ENCODE data around the gene IGFBP4. TPM values are rescaled to one million over a fixed set of nuclear protein-coding genes. Genes with fewer than 3 reads are reported as not detected.
A peak's percentile ranks its signal among the peaks of the same experiment; 100 is the strongest.

The IGFBP4 gene
- total RNA-seq, 1 experiment from 2014 or later, result not detected

GRCh38 chr17:40491486-40491885 lies 48.2 kb downstream of the IGFBP4 start:
- DNase-seq, result no peak
- Histone ChIP-seq H2AFZ (ENCODE audit: low read length) (no peak overlapping the region), H4K20me1 (ENCODE audit: insufficient read depth, low read depth, low read length) (no peaks in the 10 kb centered on the region; the same call in 1 of the 2 replicates), H3K9me2 (replicated peaks; ENCODE audit: insufficient read depth, low read length) (no peaks in the 10 kb centered on the region), H3K9ac (ENCODE audit: low read length) (no peak overlapping the region), H3K27ac (ENCODE audit: low read length) (no peak overlapping the region), H3K9me3 (ENCODE audit: low read length) (no peaks in the 10 kb centered on the region), H3K4me3 (ENCODE audit: low read length) (no peak overlapping the region), H3K4me1 (ENCODE audit: low read length) (peaks cover 6% of the 10 kb centered on the region), H3K4me2 (ENCODE audit: low read depth, low read length, poor library complexity, severe bottlenecking) (no peak overlapping the region), H3K27me3 (ENCODE audit: low read length) (no peaks in the 10 kb centered on the region), H3K79me2 (ENCODE audit: low read length) (no peaks in the 10 kb centered on the region), H3K36me3 (ENCODE audit: insufficient read depth, low read length) (no peaks in the 10 kb centered on the region)

- Histone ChIP-seq H3K4me1 (ENCODE audit: low read length) (peaks cover 6% of the 10 kb centered on the region), H3K4me2 (ENCODE audit: low read depth, low read length, poor library complexity, severe bottlenecking) (no peak overlapping the region), H3K27me3 (ENCODE audit: low read length) (no peaks in the 10 kb centered on the region), H3K27ac (ENCODE audit: low read length) (no peak overlapping the region), H3K36me3 (ENCODE audit: insufficient read depth, low read length) (no peaks in the 10 kb centered on the region), H4K20me1 (ENCODE audit: insufficient read depth, low read depth, low read length) (no peaks in the 10 kb centered on the region; the same call in 1 of the 2 replicates), H3K79me2 (ENCODE audit: low read length) (no peaks in the 10 kb centered on the region), H3K9me2 (replicated peaks; ENCODE audit: insufficient read depth, low read length) (no peaks in the 10 kb centered on the region), H3K9ac (ENCODE audit: low read length) (no peak overlapping the region), H3K9me3 (ENCODE audit: low read length) (no peaks in the 10 kb centered on the region), H2AFZ (ENCODE audit: low read length) (no peak overlapping the region), H3K4me3 (ENCODE audit: low read length) (no peak overlapping the region)
- DNase-seq, result no peak
Observed at GRCh38 chr17:40493697-40494096, 50.4 kb downstream of the IGFBP4 start.

- Histone ChIP-seq H4K20me1 (ENCODE audit: insufficient read depth, low read depth, low read length) (no peaks in the 10 kb centered on the region), H3K4me1 (ENCODE audit: low read length) (peaks cover under 1% of the 10 kb centered on the region), H2AFZ (ENCODE audit: low read length) (no peak overlapping the region), H3K9me2 (replicated peaks; ENCODE audit: insufficient read depth, low read length) (no peaks in the 10 kb centered on the region), H3K4me2 (ENCODE audit: low read depth, low read length, poor library complexity, severe bottlenecking) (no peak overlapping the region), H3K9ac (ENCODE audit: low read length) (no peak overlapping the region), H3K4me3 (ENCODE audit: low read length) (no peak overlapping the region), H3K79me2 (ENCODE audit: low read length) (no peaks in the 10 kb centered on the region), H3K9me3 (ENCODE audit: low read length) (no peaks in the 10 kb centered on the region), H3K27ac (ENCODE audit: low read length) (no peak overlapping the region), H3K27me3 (ENCODE audit: low read length) (no peaks in the 10 kb centered on the region), H3K36me3 (ENCODE audit: insufficient read depth, low read length) (no peaks in the 10 kb centered on the region)
- DNase-seq, result no peak
Observed at GRCh38 chr17:40495140-40495539, 51.9 kb downstream of the IGFBP4 start.

DNA sequence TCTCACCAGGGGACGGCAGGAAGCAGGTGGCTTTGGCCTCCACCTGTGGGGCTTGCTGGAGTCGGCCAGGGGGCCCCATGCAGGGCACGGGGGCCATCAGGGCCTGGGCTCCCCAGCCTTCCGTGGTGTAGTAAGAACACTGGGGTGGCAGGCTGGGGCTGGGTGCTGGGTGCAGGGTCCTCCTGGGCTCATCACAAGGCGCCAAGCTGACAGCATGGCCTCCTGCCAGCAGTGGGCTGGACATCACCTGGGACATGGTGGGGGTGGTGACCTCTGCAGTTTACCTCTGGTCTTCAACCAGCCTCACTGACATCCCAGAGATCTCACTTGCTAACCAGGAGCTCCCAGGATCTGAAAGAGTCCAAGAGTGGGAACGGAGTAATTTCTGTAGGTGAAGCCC lies 52.9 kb downstream of the IGFBP4 start:
- H3K4me2 ChIP-seq (ENCODE audit: low read depth, low read length, poor library complexity, severe bottlenecking), result no peak overlapping the region
- no peaks in the 10 kb centered on the region for H3K36me3 ChIP-seq (ENCODE audit: insufficient read depth, low read length)
- no peaks in the 10 kb centered on the region for H3K9me2 ChIP-seq (replicated peaks; ENCODE audit: insufficient read depth, low read length)
- no peak overlapping the region for H3K27ac ChIP-seq (ENCODE audit: low read length)
- H4K20me1 ChIP-seq (ENCODE audit: insufficient read depth, low read depth, low read length), result no peaks in the 10 kb centered on the region
- no peak overlapping the region for H2AFZ ChIP-seq (ENCODE audit: low read length)
- no peak overlapping the region for H3K4me3 ChIP-seq (ENCODE audit: low read length)
- H3K9me3 ChIP-seq (ENCODE audit: low read length), result no peaks in the 10 kb centered on the region
- no peak overlapping the region for H3K9ac ChIP-seq (ENCODE audit: low read length)
- H3K4me1 ChIP-seq (ENCODE audit: low read length), result no peaks in the 10 kb centered on the region
- no peaks in the 10 kb centered on the region for H3K27me3 ChIP-seq (ENCODE audit: low read length)
- H3K79me2 ChIP-seq (ENCODE audit: low read length), result no peaks in the 10 kb centered on the region
- DNase-seq, result no peak

DNA sequence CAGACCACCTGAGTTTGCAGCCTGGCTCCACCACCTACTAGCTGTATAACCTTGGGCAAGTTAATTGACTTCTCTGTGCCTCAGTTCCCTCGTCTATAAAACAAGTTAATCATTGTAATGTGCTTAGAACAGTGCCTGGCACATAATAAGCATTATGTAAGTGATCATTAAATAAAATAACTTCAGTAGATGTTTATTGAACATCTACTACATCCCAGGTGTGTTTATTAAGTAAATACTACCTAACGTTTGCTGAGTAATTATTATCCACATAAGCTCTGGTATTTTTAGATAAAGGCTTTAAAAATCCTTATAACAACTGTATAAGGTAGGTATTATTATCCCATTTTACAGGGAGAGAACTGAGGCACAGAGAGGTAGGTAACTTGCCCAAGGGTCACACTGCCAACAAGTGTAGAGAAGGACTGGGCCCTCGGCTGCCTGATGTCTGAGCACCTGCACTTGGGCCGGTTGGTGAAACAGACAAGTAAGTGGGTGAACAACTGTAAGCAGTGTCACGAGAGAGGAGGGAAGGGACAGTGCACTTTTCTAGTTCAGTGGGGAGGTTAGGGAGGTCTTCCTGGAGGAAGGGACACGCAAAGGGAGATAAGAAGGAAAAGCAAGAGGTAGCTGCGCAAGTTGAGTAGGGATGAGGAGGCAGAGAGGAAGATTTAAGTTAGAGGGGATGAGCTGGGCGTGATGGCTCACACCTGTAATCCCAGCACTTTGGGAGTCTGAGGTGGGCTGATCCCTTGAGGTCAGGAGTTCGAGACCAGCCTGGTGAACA lies 53.6 kb downstream of the IGFBP4 start:
- H3K4me3 ChIP-seq (ENCODE audit: low read length), result no peak overlapping the region
- H3K9me3 ChIP-seq (ENCODE audit: low read length), result no peaks in the 10 kb centered on the region
- no peaks in the 10 kb centered on the region for H3K79me2 ChIP-seq (ENCODE audit: low read length)
- no peak overlapping the region for H2AFZ ChIP-seq (ENCODE audit: low read length)
- DNase-seq, result peak; percentile 14
- no peak overlapping the region for H3K27ac ChIP-seq (ENCODE audit: low read length)
- no peaks in the 10 kb centered on the region for H3K9me2 ChIP-seq (replicated peaks; ENCODE audit: insufficient read depth, low read length)
- H3K4me1 ChIP-seq (ENCODE audit: low read length), result no peaks in the 10 kb centered on the region
- H4K20me1 ChIP-seq (ENCODE audit: insufficient read depth, low read depth, low read length), result no peaks in the 10 kb centered on the region
- H3K9ac ChIP-seq (ENCODE audit: low read length), result no peak overlapping the region
- no peaks in the 10 kb centered on the region for H3K27me3 ChIP-seq (ENCODE audit: low read length)
- H3K4me2 ChIP-seq (ENCODE audit: low read depth, low read length, poor library complexity, severe bottlenecking), result no peak overlapping the region
- H3K36me3 ChIP-seq (ENCODE audit: insufficient read depth, low read length), result no peaks in the 10 kb centered on the region

DNA sequence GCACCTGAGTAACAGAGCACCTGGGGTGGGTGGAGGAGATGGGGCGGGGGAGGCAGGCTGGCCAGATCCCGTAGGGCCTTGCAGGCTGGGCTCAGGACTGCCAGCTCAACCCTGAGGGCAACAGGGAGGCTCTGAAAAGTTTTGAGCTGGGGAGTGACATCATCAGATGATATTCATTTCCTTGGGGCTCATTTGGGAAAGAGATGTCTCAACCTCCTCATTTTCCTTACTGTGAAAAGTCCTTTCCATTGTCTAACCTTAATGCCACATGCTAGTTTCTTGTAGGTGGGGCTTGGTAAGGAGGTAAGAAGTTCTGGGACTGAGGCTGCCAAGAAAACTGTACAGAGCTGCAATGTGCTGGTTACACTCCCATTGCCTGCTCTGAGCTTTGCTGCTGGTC lies 54.4 kb downstream of the IGFBP4 start:
- H3K27me3 ChIP-seq (ENCODE audit: low read length), result no peaks in the 10 kb centered on the region
- no peak overlapping the region for H3K4me3 ChIP-seq (ENCODE audit: low read length)
- H3K9ac ChIP-seq (ENCODE audit: low read length), result no peak overlapping the region
- peak; percentile 20 for DNase-seq
- no peaks in the 10 kb centered on the region for H3K36me3 ChIP-seq (ENCODE audit: insufficient read depth, low read length)
- H3K27ac ChIP-seq (ENCODE audit: low read length), result no peak overlapping the region
- no peaks in the 10 kb centered on the region for H3K9me2 ChIP-seq (replicated peaks; ENCODE audit: insufficient read depth, low read length)
- H3K79me2 ChIP-seq (ENCODE audit: low read length), result no peaks in the 10 kb centered on the region
- no peak overlapping the region for H3K4me2 ChIP-seq (ENCODE audit: low read depth, low read length, poor library complexity, severe bottlenecking)
- no peaks in the 10 kb centered on the region for H3K9me3 ChIP-seq (ENCODE audit: low read length)
- H4K20me1 ChIP-seq (ENCODE audit: insufficient read depth, low read depth, low read length), result no peaks in the 10 kb centered on the region
- H3K4me1 ChIP-seq (ENCODE audit: low read length), result no peaks in the 10 kb centered on the region
- H2AFZ ChIP-seq (ENCODE audit: low read length), result no peak overlapping the region

DNA sequence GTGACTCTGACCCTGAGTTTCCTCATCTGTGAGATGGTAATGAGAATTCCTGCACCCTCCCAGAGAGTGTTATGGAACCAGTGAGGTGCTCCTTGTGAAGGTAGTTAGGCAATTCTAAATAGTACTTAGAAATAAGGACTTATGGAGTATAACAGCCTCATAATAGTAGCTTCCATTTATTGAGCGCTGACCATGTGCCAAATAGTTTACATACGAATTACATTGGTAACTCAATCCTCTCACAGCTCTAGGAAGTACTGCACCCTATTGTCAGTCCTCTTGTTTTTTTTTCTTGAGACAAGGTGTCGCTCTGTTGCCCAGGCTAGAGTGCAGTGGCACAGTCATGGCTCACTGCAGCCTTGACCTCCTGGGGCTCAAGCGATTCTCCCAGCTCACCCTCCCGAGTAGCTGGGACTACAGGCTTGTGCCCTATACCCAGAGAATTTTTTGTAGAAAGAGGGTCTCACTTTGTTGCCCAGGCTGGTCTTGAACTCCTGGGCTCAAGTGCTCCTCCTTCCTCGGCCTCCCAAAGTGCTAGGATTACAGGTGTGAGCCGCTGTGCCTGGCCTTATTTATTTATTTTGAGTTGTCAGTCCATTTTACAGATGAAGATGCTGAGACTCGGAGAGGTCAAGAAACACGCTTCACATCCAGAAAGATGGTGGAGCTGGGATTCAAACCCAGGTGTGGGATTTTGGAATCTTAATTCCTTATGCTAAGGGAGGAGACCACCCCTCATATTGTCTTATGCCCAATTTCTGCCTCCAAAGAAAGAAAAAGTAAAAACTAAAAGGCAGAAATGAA lies 55.2 kb downstream of the IGFBP4 start:
- Histone ChIP-seq H3K9me2 (replicated peaks; ENCODE audit: insufficient read depth, low read length) (no peaks in the 10 kb centered on the region), H2AFZ (ENCODE audit: low read length) (no peak overlapping the region), H3K27ac (ENCODE audit: low read length) (no peak overlapping the region), H3K4me3 (ENCODE audit: low read length) (no peak overlapping the region), H3K9me3 (ENCODE audit: low read length) (no peaks in the 10 kb centered on the region), H3K9ac (ENCODE audit: low read length) (no peak overlapping the region), H3K36me3 (ENCODE audit: insufficient read depth, low read length) (no peaks in the 10 kb centered on the region), H3K27me3 (ENCODE audit: low read length) (no peaks in the 10 kb centered on the region), H3K4me1 (ENCODE audit: low read length) (no peaks in the 10 kb centered on the region), H3K79me2 (ENCODE audit: low read length) (no peaks in the 10 kb centered on the region), H3K4me2 (ENCODE audit: low read depth, low read length, poor library complexity, severe bottlenecking) (no peak overlapping the region), H4K20me1 (ENCODE audit: insufficient read depth, low read depth, low read length) (no peaks in the 10 kb centered on the region)
- DNase-seq, result no peak

DNA sequence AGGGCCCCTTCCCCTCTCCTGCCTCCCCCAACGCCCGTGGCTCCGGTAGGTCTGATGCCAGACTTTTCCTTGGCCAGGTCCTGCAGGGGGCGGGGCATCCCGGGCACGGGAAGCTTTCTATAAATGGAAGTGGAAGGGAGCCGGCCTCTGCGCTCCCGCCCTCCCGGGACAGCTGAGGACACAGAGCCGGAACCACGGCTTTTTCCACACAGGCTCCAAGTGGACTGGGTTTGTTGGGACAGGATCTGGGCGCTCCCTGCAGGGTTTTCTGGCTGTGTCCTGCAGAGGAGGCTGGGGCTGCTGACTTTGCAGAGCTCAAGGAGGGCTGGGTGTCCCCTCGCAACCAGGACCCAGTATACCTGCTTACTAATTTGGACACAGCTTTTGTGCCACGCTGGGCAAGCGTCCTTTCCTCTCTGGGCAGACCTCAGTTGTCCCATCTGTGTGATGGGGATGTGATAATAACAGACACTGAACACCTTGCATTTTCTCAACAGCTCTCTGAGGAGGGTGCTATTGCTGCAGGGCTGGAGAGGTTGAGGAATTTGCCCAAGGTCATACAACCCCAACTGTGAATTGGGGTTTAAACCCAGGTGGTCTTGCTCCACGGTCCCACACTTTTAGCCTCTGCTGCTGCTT lies 56.4 kb downstream of the IGFBP4 start:
- Histone ChIP-seq H3K9me3 (ENCODE audit: low read length) (no peaks in the 10 kb centered on the region), H3K9me2 (replicated peaks; ENCODE audit: insufficient read depth, low read length) (no peaks in the 10 kb centered on the region), H4K20me1 (ENCODE audit: insufficient read depth, low read depth, low read length) (no peaks in the 10 kb centered on the region), H3K4me2 (ENCODE audit: low read depth, low read length, poor library complexity, severe bottlenecking) (no peak overlapping the region), H3K9ac (ENCODE audit: low read length) (no peak overlapping the region), H3K4me3 (ENCODE audit: low read length) (no peak overlapping the region), H3K27me3 (ENCODE audit: low read length) (no peaks in the 10 kb centered on the region), H3K79me2 (ENCODE audit: low read length) (no peaks in the 10 kb centered on the region), H3K4me1 (ENCODE audit: low read length) (no peaks in the 10 kb centered on the region), H2AFZ (ENCODE audit: low read length) (no peak overlapping the region), H3K36me3 (ENCODE audit: insufficient read depth, low read length) (no peaks in the 10 kb centered on the region), H3K27ac (ENCODE audit: low read length) (no peak overlapping the region)
- no peak for DNase-seq

Measured in Karpas-422 (cell line).